Stimulated activated CD4-positive, alpha-beta T cell treated with anti-CD3 and anti-CD28 coated beads, TNF-alpha, amount 100 ng/mL, for 24 hours (primary cell): ENCODE measurements around the gene GPR108.

Experiments
- DNase-seq, 3 experiments: peaks; one replicate each; pipeline ENCODE4 v3.0.0-alpha.2; 2020; ENCODE audit warnings: low read depth in 3 of 3

The GPR108 gene

GRCh38 chr19:6707658-6708018, 29.7 kb downstream of the GPR108 start:
- DNase-seq, result no peak

DNA sequence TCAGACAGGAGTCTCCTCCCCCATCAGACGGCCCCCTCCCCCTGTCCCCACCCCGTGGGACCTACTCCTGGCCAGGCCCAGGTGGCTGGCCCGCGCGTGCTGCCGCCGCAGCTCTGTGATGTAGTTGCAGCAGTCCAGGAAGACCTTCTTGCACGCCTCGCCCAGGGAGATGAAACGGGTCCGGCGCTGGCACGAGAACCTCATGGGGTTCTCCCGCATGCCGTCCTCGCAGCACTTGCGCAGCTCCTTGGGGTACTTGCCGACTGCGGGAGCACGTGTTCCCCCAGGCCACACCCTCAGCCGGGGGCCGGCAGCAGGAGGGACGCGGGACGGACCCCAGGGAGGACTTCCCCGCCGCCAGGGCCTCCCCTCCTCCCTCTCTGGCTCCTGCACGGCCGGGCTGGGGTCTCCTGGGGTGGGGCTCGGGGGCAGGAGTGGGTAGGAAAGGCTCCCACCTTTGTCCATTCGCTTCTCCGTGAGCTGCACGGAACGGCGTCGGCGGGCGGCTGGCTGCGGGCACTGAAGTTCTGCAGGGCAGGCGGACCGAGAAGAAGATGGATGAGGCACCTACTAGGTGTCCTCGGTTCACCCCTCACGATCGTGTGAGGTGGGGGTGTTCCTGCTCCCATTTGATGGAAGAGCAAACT, 30.2 kb downstream of the GPR108 start:
- no peak for DNase-seq

GRCh38 chr19:6706633-6706958, 30.8 kb downstream of the GPR108 start:
- no peak for DNase-seq

DNA sequence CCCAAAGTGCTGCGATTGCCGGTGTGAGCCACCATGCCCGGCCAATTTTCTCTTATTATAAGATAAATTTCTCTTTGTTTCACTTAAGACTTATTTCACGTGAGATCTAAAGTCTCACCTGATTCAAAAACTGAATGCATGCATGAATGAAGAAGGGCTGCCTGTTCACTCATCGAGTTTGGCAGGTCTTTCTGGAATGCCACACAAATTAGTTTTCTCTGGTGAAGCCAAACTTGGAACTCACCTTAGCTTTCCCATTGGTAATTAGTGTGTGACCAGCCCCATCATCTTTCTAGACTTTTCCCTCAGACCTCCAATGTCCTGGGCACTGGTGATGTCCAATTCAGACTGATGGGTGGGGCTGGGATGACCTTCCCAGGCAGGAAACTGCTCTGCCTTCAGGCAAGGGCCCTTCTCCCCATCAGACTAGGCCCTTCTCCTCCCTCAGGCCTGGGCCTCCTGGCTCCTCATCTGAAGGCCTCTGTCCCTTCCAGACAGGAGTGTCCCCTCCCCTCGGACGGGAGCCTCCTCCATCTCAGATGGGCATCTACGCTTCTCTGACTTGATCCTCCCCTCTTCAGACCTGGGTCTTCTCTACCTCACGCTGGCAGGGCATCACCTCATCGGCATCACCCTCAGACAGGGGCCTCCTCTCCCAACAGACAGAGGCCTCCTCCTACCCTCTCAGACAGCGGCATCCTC, 31.3 kb downstream of the GPR108 start:
- DNase-seq, result no peak

DNA sequence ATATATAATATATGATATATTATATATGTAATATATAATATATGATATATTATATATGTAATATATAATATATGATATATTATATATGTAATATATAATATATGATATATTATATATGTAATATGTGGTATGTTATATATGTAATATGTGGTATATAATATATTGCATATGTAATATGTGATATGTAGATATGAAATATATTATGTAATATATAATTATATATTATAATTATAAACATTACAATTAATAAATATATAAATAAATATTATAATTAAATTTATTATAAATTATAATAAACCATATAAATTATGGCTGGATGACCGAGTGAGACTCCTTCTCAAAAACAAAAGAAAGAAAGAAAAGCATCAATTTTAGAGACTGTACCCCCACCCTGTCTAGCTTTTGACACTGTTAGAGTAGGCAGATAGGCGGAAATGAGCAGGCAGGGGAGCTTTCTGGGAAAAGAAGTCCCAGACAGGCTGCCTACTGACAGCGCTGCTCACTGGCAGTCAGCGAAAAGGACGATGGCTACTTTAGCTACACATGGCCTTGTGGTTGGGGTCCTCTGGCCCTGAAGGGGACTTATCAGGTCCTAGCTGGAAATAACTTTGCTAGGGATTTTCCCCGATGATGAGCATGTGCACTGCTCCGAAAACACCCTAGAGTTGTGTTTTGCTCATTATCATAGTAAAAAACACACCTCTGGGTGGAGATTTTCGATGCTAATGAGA, 36.6 kb downstream of the GPR108 start:
- DNase-seq, result no peak

DNA sequence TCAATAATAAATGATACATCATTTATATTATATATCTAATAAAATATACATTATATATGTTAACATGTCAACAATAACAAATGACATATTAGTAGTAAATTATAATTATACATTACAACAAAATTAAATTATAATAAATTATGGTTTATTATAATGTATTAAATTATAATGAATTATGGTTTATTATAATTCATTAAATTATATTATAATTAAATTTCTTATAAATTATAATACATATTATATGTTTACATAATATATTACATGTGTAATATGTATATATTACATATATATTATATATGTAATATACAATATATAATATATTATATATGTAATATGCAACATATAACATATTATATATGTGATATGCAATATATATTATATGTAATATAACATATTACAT, 37.4 kb downstream of the GPR108 start:
- no peak for DNase-seq

DNA sequence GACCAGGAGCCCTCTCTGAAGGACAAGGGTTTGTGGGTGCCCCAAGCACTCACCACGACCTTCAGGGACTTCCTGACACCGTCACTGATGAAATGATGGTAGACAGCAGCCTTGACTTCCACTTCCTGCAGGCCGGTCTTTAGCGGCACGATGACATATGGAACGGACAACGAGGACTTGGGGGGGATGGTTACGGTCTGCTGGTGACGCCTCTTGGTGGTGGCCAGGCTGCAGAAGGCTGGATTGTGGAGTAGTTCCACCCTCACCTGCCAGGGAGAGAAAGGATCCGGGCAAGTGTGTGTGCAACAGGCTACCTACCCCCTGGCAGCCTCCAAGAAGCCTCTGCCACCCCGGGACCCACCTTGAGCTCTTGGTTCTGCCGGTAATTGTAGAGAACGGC, 40.1 kb downstream of the GPR108 start:
- DNase-seq, result no peak

DNA sequence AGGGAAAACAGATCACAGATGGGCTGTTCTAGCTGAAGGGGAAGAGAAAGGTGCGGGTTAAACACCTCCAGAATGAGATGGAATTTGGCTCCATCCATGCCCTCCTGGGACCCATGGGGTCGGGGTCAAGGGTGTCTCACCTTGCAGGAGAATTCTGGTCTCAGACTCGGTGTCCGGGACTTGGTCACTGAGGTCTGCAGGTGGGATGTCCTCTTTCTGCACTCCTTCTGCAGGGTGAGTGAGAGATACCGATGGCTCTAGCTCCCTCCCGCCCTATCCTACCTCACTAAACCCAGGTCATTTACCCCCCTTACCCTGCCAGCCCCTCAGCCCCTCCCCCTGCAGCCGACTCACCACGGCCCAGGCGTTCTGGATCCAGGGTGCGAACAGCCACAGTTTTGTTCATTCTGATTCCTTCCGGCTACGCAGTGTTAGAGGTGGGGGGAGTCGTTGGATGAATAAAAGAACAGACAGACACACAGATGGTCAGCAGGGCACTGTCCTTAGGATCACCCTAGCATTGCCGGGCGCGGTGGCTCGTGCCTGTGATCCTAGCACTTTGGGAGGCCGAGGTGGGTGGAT, 41.0 kb downstream of the GPR108 start:
- DNase-seq, result no peak

DNA sequence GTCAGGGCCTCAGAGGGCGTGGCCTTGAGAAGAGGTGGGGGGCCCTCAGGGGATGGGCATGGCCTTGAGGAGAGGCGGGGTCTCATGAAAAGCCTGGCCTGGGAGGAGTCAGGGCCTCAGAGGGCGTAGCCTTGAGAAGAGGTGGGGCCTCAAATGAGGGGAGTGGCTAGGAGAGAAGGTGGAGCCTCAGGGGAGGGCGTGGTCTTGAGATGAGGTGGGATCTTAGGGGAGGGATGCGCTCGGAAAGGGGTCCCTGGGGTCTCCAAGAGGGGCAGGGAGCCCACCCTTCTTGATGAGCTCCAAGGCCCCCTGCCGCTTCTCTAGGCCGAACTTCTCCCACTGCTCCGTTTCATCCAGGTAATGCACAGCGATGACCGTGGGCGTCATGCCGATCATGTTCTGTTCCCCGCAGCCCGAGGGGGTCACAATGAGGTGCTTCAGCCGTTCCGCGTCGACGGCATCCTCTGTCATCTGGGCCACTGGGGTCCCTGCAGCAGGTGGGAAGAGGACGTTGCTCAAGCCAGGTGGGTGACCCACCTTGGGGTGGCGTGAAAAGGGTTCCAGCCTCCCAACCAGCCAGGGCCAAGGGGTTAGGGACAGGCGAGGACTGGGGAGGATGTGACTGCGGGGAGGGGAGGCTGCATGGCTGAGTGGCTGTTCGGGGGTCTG, 43.1 kb downstream of the GPR108 start:
- DNase-seq, result no peak

- no peak for DNase-seq
These were observed 43.7 kb downstream of the GPR108 start for GRCh38 chr19:6693681-6694080.

GRCh38 chr19:6693056-6693471, 44.3 kb downstream of the GPR108 start:
- DNase-seq, result no peak

- DNase-seq, result no peak
These were observed 45.4 kb downstream of the GPR108 start for GRCh38 chr19:6692027-6692426.

DNA sequence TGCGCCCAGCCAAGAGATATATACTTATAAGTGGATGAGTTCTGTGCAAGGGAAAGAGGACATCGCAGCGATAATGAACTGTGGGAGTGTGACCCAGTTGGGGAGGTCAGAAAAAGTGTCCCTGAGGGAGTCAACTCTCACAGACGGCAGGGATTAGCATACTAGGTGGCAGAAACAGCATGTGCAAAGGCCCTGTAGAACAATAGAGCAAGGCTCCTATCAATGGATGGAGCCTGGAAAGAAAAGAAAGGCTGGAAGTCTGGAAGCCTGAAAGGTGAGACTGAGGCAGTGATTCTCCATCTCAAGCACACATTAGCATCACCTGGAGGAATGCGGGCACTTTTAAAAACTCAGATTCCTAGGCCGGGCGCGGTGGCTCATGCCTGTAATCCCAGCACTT, 46.0 kb downstream of the GPR108 start:
- DNase-seq, result no peak

- no peak for DNase-seq
These were observed 47.1 kb downstream of the GPR108 start for GRCh38 chr19:6690160-6690885.

DNA sequence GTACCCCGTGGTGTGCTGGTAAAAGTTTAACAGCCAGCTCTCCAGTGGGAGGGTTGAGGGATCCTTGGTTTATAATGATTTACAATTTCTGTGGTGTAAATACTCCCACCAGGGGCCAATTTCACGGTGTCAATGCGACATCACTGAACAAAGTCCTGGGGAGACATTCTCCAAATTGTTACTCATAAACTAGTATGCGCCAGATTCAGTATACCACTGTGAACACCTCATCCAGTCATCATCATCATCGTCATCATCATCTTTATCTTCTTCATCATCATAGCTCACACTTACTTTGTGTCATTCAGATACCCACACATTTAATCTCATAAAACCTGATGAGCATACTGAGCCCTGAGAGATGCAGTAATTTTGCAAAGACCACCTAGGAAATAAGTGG, 50.3 kb downstream of the GPR108 start:
- no peak for DNase-seq

GRCh38 chr19:6686628-6686975, 50.8 kb downstream of the GPR108 start:
- DNase-seq, result no peak

GRCh38 chr19:6685962-6686627, 51.3 kb downstream of the GPR108 start:
- no peak for DNase-seq

DNA sequence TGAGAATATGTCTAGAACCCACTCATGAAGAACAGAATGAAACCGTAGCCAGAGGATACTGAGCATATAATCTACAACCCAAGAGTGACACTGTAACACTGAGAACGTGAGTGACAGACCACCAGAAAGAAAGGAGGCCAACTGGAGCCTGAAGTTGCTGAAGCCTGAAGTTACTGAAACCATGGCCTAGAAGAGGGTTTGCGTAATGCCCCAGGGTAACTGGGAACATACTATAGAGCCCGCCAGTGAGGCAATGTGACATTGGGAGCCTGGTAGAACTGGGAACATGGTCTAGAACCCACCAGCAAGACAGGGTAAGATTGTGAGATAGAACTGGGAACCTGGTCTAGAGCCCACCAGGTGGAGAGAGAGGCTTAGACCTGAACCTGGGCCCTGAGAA, 51.9 kb downstream of the GPR108 start:
- no peak for DNase-seq

DNA sequence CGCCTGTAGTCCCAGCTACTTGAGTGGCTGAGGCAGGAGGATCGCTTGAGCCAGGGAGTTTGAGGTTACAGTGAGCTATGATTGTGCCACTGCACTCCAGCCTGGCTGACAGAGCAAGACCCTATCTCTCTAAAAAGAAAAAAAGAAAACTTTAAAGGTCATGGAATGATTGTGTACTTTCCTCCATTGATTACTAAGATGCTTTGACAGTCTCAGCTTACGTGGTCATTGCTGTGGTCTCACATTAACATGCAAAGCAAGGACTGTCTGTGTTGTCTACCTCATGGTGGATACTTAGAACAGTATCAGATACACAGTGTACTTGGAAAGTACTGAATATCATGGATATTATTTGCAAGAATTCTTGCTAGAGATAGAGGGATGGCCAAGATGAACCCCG, 53.4 kb downstream of the GPR108 start:
- DNase-seq, result no peak

DNA sequence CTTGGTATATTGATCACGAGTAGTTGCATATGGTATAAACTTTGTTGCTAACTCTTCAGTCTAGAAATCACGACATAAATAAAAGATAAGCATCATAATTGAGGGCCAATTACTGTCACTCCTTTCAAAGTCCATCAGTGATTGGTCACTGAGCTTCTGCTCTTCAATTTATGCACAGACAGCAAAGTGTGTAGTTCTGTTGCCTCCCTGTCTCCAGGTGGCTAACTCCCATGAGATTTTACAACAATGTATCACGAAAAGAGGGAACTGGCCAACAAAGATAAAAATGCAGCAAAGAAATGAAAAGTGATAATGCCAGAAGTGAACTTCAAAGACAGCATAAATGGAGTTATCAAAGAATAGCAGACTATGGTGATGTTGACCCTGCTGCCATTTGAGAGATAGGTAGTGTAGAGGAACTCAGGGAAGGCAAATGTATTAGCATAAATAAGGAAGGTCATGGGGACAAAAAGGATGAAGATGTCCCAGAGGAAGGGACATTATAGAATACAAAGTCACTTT, 54.7 kb downstream of the GPR108 start:
- DNase-seq, result no peak

DNA sequence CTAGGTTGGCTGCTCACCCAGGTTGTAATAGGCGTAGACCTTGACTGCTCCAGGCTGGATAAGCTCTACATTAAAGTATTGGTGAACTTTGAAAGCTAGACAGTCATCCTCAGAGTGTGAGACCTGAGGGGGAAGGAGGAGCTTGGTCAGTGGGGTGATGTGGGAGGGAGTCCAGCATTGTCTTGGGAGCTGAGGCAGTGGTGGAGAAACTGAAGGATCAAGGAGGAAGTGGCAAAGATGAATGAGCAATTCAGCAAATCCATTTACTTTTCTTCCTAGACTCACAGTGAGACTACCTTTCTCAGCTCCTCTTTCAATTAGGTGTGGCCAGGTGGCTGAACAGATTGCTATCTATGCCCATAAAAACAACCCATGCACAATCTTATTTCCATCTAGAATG, 57.2 kb downstream of the GPR108 start:
- DNase-seq, result no peak
